ENCODE data around the gene SLC16A7. TPM values are rescaled to one million over a fixed set of nuclear protein-coding genes. Genes with fewer than 3 reads are reported as not detected.

SLC16A7 gene
- total and polyA plus RNA-seq, 10 of the 15 experiments (the other 5 are each of a cell fraction or from before 2014, with no cell fraction given), result 1.5 to 12.9 (median 6.7) TPM

DNA sequence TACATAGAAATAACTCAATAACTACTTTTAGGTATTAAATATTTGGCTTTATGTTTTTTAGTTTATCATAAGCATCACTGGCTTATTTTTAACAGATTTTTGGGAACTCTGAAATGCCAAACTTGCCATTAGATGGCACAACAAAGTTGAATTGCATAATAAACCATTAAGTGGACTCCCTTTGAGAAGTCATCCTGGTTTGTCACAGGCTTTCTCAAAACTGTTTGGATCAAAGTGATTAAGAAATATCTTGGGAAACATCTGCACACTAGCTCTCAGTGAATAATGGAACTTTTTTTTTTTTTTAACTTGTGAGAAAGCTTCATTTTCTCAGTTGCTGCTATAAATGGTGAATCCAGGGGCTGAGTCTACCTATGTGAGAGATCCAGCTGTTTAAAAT, 4.3 kb downstream of the SLC16A7 start:
- H3K36me3 ChIP-seq (ENCODE audit: control insufficient read depth in 2 of 2, insufficient read depth in 2 of 2, low read length in 1 of 2), result no peaks in the 10 kb centered on the region
- RAD21 ChIA-PET (ENCODE audit: unreplicated experiment), result no interaction called here
- intact Hi-C loops (cut with micrococcal nuclease; ENCODE audit: unreplicated experiment), result no loop called here
- no peak overlapping the region for H3K4me2 ChIP-seq (ENCODE audit: control insufficient read depth, insufficient read depth)
- FAIRE-seq (no peak), ATAC-seq (no peak), DNase-seq (ENCODE audit: low read depth, low spot score) (no peak)
- H2AFZ ChIP-seq (ENCODE audit: control insufficient read depth, low read depth, low read length), result no peak overlapping the region
- no peaks in the 10 kb centered on the region; the same call in none of the 2 replicates for H3K79me2 ChIP-seq (ENCODE audit: control insufficient read depth, insufficient read depth, low read length)
- no peaks in the 10 kb centered on the region for H3K27me3 ChIP-seq (replicated peaks in 1 of 2; ENCODE audit: control insufficient read depth in 2 of 2, insufficient read depth in 2 of 2, low read length in 1 of 2)
- no peak overlapping the region for H3K9ac ChIP-seq (ENCODE audit: control insufficient read depth, insufficient read depth, low read length)
- POLR2A ChIA-PET, result interaction anchor here (0.6 kb wide), 1 partner anchor 28 kb away, joined by 4 read pairs; no protein-coding TSS in a partner anchor
- no peak overlapping the region for H3K27ac ChIP-seq (ENCODE audit: control insufficient read depth, insufficient read depth)
- in situ Hi-C loops (cut with MboI), result no loop called here
- H3K4me1 ChIP-seq (ENCODE audit: control insufficient read depth, insufficient read depth, low read length), result no peaks in the 10 kb centered on the region
- SMC1A ChIA-PET (ENCODE audit: uncharacterized antibody, unreplicated experiment), result interaction anchor here (0.5 to 1.2 kb wide), 3 partner anchors 9 to 51 kb away, joined by 3 to 4 read pairs (median 3); no protein-coding TSS in a partner anchor
- no peak for TF ChIP-seq TBL1XR1 (IDR thresholded peaks at IDR 0.05; ENCODE audit: low read depth, low read length)
- TF ChIP-seq POU2F2 (IDR thresholded peaks at IDR 0.05; ENCODE audit: borderline replicate concordance, low read depth, low read length), result no peak
- TF ChIP-seq CEBPB (IDR thresholded peaks at IDR 0.05; ENCODE audit: borderline replicate concordance in 1 of 2, low read depth in 2 of 2, low read length in 2 of 2), result no peak
- TF ChIP-seq ZNF274 (IDR thresholded peaks at IDR 0.05; ENCODE audit: insufficient read depth, insufficient read length), result no peak
- no TSS peak for BruUV-seq (replicated peaks)
- no peak overlapping the region for H3K4me3 ChIP-seq
- H3K9me3 ChIP-seq (replicated peaks; ENCODE audit: control insufficient read depth, insufficient read depth, low read length), result no peaks in the 10 kb centered on the region
- CTCF ChIA-PET, result no interaction called here
- H4K20me1 ChIP-seq (ENCODE audit: control insufficient read depth, insufficient read depth), result no peaks in the 10 kb centered on the region

DNA sequence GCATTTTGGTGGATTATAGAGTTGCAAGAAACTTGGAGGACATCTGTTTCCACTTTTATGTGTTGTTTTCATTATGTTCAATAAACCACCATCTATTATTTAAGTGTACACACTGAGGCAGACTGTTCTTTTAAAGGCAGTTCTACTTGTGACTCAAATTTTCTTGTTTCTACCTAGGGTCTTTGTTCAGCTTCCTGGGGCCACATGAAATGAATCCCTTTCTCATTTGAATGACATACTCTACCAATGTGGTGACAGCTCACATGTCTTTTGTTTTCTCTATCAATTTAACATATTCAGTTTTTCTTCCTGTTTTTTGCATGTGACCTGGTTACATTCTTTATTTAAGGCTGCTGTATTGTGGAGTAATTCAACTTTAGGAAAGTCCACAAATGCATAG, 7.9 kb downstream of the SLC16A7 start:
- no peak overlapping the region for H2AFZ ChIP-seq (ENCODE audit: control insufficient read depth, low read depth, low read length)
- no peaks in the 10 kb centered on the region for H3K4me1 ChIP-seq (ENCODE audit: control insufficient read depth, insufficient read depth, low read length)
- TF ChIP-seq, protein P1, sequence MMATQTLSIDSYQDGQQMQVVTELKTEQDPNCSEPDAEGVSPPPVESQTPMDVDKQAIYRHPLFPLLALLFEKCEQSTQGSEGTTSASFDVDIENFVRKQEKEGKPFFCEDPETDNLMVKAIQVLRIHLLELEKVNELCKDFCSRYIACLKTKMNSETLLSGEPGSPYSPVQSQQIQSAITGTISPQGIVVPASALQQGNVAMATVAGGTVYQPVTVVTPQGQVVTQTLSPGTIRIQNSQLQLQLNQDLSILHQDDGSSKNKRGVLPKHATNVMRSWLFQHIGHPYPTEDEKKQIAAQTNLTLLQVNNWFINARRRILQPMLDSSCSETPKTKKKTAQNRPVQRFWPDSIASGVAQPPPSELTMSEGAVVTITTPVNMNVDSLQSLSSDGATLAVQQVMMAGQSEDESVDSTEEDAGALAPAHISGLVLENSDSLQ (IDR thresholded peaks at IDR 0.05), result peak; percentile 23; the same call in 1 of the 2 replicates
- TF ChIP-seq STAT1 (conservative IDR thresholded peaks at IDR 0.05) (no peak), ZNF207 (IDR thresholded peaks at IDR 0.05; ENCODE audit: borderline replicate concordance) (no peak), TCF12 (IDR thresholded peaks at IDR 0.05; ENCODE audit: low read depth, low read length) (no peak), JUND (IDR thresholded peaks at IDR 0.05; ENCODE audit: low read depth, low read length) (no peak), ZNF217 (IDR thresholded peaks at IDR 0.05) (no peak)
- TF ChIP-seq, protein P2, sequence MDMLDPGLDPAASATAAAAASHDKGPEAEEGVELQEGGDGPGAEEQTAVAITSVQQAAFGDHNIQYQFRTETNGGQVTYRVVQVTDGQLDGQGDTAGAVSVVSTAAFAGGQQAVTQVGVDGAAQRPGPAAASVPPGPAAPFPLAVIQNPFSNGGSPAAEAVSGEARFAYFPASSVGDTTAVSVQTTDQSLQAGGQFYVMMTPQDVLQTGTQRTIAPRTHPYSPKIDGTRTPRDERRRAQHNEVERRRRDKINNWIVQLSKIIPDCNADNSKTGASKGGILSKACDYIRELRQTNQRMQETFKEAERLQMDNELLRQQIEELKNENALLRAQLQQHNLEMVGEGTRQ (IDR thresholded peaks at IDR 0.05; ENCODE audit: borderline replicate concordance, low read depth, low read length), result no peak
- TF ChIP-seq, protein P3, sequence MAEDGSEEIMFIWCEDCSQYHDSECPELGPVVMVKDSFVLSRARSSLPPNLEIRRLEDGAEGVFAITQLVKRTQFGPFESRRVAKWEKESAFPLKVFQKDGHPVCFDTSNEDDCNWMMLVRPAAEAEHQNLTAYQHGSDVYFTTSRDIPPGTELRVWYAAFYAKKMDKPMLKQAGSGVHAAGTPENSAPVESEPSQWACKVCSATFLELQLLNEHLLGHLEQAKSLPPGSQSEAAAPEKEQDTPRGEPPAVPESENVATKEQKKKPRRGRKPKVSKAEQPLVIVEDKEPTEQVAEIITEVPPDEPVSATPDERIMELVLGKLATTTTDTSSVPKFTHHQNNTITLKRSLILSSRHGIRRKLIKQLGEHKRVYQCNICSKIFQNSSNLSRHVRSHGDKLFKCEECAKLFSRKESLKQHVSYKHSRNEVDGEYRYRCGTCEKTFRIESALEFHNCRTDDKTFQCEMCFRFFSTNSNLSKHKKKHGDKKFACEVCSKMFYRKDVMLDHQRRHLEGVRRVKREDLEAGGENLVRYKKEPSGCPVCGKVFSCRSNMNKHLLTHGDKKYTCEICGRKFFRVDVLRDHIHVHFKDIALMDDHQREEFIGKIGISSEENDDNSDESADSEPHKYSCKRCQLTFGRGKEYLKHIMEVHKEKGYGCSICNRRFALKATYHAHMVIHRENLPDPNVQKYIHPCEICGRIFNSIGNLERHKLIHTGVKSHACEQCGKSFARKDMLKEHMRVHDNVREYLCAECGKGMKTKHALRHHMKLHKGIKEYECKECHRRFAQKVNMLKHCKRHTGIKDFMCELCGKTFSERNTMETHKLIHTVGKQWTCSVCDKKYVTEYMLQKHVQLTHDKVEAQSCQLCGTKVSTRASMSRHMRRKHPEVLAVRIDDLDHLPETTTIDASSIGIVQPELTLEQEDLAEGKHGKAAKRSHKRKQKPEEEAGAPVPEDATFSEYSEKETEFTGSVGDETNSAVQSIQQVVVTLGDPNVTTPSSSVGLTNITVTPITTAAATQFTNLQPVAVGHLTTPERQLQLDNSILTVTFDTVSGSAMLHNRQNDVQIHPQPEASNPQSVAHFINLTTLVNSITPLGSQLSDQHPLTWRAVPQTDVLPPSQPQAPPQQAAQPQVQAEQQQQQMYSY (CRISPR knock-in tag; IDR thresholded peaks at IDR 0.05), result no peak
- no peaks in the 10 kb centered on the region for H3K27me3 ChIP-seq (replicated peaks in 1 of 2; ENCODE audit: control insufficient read depth in 2 of 2, insufficient read depth in 2 of 2, low read length in 1 of 2)
- BruUV-seq (replicated peaks), result no TSS peak
- no peak overlapping the region for H3K4me3 ChIP-seq
- H3K79me2 ChIP-seq (ENCODE audit: control insufficient read depth, insufficient read depth, low read length), result no peaks in the 10 kb centered on the region; the same call in 1 of the 2 replicates
- no peak overlapping the region for H3K27ac ChIP-seq (ENCODE audit: control insufficient read depth, insufficient read depth)
- POLR2A ChIA-PET, result interaction anchor here (0.6 kb wide), 1 partner anchor 10 kb away, joined by 3 read pairs; no protein-coding TSS in a partner anchor
- H3K9me3 ChIP-seq (replicated peaks; ENCODE audit: control insufficient read depth, insufficient read depth, low read length), result no peaks in the 10 kb centered on the region
- RAD21 ChIA-PET (ENCODE audit: unreplicated experiment), result no interaction called here
- intact Hi-C loops (cut with micrococcal nuclease; ENCODE audit: unreplicated experiment), result no loop called here
- SMC1A ChIA-PET (ENCODE audit: uncharacterized antibody, unreplicated experiment), result no interaction called here
- no peak for FAIRE-seq
- no peaks in the 10 kb centered on the region for H3K36me3 ChIP-seq (ENCODE audit: control insufficient read depth in 2 of 2, insufficient read depth in 2 of 2, low read length in 1 of 2)
- DNase-seq (ENCODE audit: low read depth, low spot score), result no peak
- H3K4me2 ChIP-seq (ENCODE audit: control insufficient read depth, insufficient read depth), result no peak overlapping the region
- no peaks in the 10 kb centered on the region for H4K20me1 ChIP-seq (ENCODE audit: control insufficient read depth, insufficient read depth)
- H3K9ac ChIP-seq (ENCODE audit: control insufficient read depth, insufficient read depth, low read length), result no peak overlapping the region
- CTCF ChIA-PET, result interaction anchor here (0.8 kb wide), 1 partner anchor 17 kb away, joined by 3 read pairs; no protein-coding TSS in a partner anchor
- in situ Hi-C loops (cut with MboI), result no loop called here
- no peak for ATAC-seq
